DMS79 (cell line): ENCODE results near the gene XPNPEP1.
A peak's percentile ranks its signal among the peaks of the same experiment; 100 is the strongest.

ENCODE experiments used
- DNase-seq: peaks from one replicate; lab custom pipeline; 2025; lab: John Stamatoyannopoulos, UW

XPNPEP1 gene

DNA sequence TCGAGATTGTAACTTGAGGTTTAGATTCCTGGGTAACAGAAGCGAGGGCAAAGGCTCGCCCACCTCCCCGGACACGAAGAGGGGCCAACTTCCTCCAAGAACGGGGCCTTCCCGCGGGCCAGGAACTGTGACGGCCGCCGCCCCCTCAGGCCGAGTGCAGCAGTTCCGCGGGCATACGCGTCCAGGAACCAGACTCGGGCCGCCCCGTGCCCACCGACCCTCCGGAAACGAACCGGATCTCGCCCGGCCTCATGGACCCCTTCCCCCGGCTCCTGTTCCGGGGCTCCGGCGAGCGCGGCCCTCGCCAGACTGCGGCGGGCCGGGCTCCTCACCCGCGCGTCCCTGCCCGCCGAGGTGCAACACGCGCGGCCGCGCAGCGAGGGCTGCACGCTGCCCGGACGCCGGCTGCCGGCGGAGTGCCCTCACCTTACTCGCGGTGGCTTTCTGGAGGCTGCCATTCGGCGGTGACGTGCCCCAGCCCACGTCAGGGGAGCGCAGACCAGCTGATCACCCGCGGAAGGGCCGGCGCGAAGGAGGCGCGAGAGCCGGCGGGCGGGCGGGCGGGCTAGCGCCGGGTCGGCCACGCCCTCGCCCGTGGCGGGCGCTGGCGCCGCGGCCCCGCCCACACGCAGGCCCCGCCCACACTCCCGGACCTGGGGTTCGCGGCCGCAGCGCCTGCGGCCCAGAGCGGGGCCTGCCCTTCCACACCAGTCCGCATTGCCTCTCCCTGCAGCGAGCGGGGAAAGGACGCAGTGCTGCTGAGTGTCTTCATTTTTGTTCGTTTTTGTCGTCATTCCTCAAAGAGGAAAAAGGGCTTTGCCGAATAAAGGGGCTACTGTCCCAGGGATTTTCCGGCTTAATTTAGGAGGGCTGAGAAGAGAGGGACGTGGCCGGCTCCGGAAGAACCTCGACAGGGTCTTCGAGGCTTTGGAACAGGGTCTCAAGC lies at the start of gene XPNPEP1:
Gene XPNPEP1, minus strand, starts transcription at position 536 of the 946 bp plus-strand sequence. Its CDS starts 78 bp downstream, at position 458.
- peak; percentile 26 for DNase-seq

DNA sequence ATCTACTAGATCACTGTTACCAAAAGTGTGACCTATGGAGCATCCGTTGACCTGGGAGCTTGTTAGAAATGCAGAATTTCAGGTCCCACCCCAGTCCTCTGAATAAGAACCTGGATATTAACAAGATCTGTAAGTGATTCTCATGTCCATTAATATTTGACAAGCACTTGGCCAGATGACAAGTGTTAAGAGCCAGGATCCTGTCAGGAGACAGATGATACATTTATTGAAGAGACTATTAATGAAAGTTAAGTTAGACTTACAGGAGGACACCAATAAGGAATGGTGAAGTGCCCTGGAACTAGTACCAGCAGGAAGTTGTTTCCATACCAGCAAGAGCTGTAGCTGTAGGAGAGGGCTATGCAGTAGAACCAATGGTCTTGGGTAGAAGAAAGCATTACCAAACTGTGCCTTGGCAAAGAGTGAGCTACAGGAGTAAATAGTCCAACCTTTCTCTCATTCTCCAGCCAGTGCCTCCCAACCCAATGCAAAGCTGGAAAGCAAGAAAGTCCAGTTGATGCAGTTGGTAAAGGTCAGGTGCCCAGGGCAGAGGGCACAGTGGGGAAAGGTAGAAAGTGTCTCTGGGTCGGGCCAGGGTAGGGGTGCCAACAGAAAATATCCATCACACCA lies 49.2 kb upstream of the XPNPEP1 start:
- DNase-seq, result no peak

DNA sequence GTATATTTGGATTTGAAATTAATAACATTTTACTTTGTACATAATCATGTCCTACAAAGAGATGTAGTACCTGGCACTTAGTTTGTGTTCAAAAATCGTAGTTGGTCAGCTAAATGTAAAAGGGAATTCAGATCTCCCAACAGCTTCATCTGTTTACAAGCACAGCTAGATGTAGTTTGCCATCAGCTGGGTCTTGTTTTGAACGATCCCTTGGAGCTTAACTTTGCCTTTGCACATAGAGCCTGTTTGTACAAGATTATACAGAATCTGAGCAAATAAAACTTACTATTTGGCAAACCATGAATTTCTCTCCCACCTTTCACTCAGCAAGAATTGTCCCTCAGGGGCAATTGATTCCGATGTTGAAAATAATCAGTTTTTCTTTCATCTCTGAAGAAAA lies 48.3 kb upstream of the XPNPEP1 start:
- no peak for DNase-seq

DNA sequence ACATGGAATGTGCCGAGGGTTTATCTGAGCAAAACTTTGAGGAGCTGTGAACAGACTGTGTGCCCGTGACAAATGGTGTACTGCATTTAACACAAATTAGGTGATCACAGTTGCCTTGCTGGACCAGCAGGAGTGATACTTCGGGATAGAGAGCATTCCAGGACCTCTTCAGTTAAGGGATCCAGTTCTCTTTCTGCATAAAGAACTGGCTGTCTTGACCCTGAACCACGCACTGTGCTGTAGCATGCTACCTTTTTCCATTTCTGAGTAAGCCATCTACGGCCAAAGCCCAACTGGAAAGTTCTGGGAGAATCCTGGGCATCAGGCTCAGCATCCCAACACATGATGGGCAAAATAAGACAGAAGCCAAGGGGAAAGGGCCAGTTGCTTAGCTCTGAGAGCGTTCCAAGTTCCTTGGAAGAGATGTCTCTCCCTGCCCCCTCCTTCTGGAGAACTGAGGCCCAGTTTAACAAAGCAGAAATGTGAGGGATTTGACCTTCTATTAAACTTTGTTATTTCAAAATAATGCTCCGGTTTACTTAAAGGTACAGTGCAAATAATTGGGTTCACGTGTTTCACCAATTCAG lies 46.5 kb upstream of the XPNPEP1 start:
- DNase-seq, result no peak

DNA sequence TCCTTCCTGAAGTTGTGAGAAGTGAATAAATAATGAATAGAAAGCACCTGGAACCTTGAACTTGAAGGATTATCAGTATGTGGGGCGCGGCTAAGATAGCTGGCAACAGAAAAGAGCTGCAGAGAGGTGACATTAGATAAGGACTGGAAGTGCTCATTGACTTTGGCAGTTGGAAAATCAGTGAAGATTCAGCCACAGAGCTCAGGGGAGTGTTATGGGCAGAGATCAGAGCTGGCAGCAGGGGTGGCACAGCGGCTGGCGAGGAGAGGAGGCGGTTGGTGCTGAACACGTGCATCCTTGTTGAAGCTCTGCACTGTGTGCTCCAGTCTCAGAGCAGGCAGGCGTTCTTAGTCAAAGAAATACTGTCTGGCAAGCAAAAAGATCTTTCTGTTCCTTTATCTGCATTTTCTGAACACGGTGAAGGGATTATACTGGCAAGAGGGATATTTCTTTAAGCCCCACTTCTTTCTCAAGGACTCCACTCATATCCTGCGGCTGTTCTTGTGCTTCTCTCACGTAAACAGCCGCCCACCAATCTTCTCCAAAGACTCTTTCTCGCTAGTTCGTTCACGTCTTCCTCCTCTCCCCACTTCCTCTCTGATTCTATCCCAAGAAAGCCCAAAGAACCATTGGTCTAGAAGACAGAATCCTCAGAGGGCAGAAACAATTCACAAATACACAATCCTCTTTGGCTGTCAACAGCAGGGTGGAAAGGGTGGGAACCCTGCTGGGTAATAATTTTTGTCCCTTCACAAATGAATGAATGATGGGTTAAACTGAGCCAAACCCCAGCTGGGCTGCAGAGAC lies 45.8 kb upstream of the XPNPEP1 start:
- DNase-seq, result no peak

DNA sequence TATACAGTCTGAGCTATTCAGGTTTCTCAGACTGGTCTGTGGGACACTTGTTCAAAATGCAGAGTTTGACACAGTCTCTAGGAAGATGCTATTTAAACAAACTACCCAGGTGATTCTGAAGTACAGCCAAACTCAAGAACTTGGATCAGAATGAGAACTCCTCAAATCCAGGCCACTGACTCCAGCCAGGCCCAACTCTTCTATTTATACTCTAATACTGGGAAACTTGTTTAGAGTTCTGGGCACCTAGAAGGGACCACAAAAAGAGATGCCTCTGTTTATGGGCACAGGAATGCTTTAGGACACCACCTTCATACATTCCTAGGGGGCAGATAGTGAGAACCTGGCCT lies 44.4 kb upstream of the XPNPEP1 start:
- no peak for DNase-seq

DNA sequence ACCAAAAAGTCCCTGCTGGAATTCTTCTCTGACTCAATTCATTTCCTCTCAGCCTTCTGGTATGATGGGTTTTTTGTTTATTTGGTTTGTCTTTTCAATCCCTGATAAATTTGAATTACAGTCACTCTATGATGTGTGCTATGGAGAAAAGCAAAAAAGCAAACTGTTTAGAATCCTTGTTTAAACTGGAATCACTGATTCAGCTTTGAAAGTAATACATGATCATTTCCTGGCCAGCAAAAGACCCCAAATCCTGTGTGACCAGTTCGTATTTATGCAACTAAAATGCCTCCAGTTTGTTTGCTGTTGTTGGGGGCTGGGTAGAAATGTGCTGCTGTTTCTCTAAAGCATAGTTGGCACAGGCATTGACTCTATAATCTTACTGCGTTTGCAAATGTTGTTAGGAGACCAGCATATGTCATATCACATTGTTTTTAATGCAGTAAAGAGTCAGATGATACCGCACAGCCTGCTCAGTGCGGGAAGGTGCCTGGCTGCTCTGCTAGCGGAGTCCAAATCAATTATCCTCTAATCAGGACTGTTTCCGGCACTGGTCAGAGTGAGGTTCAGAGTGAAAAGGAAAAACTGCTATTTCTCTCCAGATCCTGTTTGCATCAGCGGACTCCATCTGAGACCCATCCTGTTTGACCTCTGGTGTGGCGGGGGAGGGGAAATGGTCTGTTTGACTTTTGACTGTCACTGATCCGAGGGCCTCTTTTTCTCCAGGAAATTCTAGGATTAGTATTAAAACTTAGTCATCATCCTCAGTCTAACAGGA lies 43.8 kb upstream of the XPNPEP1 start:
- DNase-seq, result no peak

DNA sequence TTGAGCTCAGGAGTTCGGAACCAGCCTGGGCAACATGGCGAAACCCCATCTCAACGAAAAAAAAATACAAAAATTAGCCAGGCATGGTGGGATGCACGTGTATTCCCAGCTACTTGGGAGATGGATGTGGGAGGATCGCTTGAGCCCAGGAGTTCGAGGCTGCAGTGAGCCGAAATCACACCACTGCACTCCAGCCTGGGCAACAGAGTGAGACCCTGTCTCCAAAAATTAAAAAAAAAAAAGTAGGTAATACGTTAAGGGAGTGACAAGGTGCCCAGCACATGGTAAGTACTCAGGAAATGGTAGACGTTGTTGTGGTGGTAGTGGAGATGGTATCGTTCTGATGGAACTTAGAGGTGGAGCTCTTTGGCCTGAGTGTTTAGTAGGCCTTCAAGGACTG lies 41.0 kb upstream of the XPNPEP1 start:
- DNase-seq, result no peak

DNA sequence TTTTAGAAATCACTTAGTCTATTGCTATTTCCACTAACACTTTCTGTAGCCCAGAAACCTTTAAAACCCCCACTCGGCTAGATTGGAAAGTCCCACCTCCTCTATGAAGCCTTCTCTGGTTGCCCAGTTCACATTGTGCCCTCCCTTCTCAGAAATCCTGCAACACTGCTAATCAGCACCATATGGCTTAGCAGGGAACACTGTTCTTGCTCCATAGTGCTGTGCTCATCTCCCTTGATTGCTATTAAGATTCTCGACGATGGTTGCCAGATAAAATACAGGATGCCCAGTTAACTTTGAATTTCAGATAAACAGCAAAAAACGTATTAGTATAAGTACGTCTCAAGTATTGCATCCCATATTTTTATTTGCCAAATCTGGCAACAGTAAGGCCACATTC lies 40.1 kb upstream of the XPNPEP1 start:
- no peak for DNase-seq

DNA sequence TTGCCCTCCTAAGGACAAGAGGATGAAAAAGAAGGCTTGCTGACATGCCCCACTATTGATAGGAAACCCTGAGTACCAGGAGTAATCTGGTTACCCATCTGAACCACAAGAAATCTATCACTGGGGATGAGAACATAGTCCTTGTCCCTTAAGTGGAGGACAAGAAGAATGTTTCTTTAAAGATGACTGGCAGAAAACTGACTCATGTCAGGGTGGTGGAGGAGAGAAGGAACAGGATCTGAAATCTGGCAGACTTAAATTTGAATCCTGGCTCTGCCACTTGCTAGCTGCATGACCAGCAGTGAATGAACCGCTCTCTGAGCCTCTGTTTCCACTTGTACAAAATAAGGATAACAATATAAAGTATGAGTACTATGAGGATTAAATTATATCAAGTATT lies 38.9 kb upstream of the XPNPEP1 start:
- no peak for DNase-seq

DNA sequence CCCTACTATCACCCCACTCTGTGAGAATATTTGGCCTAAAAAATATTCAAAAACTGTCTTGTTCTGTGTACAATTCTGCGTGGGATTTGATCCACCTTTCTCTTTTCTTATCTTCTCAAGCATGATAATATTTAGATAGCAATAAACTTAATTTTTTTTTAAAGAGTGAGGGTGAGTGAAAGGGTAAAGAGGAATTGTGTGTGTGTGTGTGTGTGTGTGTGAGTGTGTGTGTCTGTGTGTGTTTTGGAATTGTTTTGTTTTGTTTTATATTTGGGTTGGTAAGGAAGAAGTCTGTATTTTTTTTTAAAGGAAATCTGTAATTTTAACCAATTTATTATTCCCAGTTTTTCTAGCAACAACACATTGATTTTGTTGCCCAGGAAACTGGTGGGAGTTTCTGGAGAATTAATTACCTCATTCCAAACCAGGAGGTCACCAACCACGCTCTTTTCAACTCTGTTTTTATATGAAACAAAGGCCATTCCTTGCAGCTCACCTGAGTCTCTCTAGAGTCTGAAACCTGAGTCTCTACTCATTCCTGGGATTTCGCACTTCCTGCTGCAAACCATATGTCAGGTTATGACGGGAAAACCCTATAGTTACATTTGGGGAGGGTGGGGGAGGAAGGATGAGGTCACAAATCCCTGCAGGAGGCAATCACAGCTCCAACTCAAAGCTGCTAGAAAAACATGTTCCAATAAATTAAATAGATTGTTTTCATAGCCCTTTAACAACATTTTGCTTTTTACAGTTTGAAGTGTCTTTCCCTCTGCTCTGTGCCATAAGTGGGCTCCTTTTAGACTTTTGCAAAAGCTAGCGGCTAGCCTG lies 38.1 kb upstream of the XPNPEP1 start:
- DNase-seq, result no peak

DNA sequence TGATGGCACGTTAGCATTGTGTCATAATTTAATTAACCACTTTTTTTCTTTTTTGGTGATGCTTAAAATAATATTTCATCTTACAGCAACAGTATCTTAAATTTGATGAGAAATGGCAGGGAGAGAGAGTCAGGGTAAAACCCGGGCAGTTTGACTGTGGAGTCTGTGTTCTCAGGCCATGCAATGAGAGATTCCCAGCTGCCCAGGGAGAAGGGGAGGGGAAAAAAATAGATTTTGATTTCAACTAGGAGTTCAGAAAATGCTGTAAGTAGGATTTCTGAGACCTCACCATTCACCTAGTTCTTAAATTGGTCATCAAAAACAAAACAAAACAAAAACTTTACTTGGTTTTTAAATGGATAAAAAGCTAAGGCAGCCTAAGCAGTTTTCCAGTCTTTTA lies 37.4 kb upstream of the XPNPEP1 start:
- no peak for DNase-seq

DNA sequence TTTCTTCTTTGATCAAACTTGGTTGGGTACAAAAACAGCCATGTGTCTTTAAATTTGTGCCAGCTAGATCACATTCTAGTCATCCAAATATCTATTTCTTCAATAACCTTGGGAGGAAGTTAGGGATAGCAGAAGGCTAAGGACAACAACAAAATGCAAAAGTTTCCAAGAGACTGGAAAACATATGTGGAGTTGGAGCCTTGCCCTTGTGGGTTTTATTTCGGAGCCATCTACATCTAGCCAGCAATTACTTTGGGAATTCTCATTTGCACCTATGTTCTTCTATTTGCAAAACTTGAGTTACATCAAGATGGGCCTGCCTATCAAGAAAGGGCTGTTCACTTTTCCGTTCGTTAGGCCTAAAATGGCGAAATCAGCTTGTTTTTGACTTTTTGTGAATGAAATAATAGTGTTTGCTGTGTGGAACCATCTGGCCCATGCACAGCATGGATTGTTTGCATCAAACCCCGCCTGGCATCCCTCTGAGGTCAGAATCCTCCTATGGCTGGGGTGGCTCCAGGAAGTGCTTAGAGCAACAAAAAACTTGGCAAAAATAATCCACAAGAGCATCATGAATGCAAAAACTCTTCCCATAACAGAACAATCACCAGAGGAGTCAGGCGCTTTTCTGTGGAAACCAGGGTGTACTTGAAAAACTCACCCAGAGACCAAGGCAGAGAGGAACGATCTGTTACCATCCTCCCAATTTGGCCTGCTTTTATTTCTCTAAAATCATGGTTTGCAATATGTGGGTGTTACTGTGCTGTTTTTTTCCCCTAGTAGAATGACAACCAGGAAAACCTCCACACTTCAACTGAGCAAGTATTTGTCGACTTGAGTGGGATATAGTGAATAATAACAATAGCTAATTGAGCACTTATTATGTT lies 36.2 kb upstream of the XPNPEP1 start:
- no peak for DNase-seq

DNA sequence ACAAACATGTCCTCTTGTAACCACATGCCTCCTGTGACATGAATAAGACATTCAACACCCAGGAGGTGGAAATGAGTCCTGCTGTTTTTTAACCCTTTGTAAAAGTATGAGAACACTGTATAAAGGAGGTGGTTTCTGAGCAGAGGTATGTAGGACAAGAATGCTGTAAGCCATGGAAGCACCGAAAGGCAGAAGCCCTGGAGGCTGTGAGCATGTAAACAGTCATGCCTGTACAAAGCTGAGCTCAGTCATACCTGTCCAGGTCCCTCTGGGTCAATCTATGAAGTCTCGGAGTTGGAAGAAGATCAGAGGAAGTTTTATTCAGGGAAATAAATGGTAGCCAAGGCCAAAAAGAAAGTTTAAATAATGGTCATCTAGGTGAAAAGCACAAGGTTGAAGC lies 34.7 kb upstream of the XPNPEP1 start:
- DNase-seq, result no peak

DNA sequence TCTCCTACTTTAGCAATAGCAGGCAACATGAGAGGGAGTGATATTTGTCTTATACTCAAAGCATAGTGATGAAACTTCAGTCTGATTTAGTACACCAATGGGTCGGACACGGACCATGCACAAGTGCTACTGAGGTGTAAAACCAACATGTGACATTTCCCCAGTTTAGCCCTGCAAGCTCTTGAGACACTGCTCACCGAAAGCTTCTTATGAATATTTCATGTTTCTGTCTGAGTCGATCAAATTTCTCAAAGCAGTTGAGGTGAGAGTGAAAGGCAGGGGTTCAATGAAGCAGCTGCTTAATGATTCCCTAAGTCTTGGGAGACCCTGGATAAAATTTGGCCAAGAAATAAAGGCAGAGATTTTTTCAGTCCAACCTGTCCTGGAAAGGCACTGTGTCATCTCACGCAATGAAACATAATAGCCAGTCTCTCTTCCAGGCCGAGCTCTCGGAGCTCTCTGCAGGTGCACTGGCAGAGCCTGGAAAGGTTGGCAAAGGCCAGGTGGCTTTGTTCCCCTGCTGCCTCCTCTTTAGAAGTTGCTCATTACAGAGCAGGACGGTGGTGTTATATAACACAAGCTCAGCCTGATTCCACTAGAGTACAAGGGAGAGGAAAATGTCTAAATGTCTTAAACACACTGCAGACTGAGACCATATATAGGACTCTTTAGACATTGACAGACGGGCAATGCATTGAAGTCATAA lies 33.9 kb upstream of the XPNPEP1 start:
- DNase-seq, result peak; percentile 59

DNA sequence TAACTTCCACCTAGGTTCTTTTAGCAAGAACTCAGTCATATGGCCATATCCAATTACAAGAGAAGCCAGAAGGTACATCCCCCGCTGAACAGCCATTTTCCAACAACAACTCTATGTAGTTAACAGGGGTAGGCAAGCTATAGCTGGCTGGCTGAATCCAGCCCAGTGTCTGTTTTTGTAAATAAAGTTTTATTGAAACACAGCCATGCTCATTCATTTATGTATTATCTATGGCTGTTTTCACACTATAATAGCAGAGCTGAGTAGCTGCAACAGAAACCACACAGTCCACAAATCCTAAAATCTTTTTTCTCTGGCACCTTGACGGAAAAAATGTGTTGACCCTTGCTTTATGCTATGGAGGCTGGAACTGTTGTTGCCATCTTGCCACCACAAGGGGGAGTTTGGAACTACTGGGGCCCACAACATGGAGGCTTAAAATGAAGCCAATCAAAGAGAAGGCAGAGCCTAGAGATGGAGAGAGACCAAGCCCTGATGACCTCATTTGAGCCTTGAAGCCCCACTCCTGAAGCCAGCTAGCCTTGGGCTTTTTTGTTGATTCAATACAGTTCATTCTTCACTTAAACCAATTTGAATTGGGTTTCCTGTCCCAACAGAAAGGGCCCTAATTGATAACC lies 33.3 kb upstream of the XPNPEP1 start:
- DNase-seq, result peak; percentile 58

DNA sequence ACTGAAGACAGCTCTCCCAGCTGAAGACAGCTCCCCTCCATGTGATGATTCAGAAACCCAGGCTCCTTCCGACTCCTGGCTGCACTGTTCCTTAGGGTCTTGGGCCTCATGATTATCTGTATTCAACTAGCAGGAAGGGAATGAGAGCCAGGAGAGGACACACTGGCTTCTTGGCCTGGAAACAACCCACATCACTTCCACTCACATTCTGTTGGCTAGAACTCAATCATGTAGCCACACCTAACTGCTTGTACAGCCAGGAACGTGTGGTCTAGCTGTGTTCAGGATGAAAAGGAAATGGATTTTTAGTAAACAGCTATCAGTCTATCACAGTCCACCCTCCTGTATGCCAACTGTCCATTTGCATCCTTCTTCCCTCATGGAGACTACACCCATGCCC lies 30.5 kb upstream of the XPNPEP1 start:
- DNase-seq, result no peak

DNA sequence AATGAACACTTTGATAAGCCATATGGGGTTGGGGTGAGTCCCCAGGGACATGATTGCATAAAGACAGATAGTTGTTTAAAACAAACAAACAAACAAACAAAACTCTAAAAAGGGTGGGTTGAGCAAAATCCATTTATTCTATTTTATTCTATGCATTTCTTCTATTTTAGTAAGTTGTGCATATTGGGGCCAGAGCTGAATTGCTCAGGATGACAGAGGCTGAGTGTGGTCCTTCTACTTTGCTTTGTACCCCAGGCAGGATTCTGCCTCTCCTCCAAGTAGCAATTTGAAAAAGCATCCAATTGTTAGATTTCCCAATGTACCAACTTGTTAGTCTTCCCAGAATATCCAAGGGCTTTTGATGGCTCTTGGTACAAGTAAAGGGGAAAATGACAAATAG lies 29.2 kb upstream of the XPNPEP1 start:
- no peak for DNase-seq
